ENCODE measurements around the gene CACNA1B.

GRCh38 chr9:137872296-137872695 lies 5.3 kb upstream of the CACNA1B start:
- TF ChIP-seq SUZ12 (IDR thresholded peaks at IDR 0.05; ENCODE audit: extremely low read depth, insufficient read depth, insufficient read length) = no peak
- no peak for TF ChIP-seq YY1 (IDR thresholded peaks at IDR 0.05; ENCODE audit: insufficient read depth, insufficient read length)
- TF ChIP-seq ZNF274 (IDR thresholded peaks at IDR 0.05; ENCODE audit: low read depth, low read length) = no peak
